ENCODE results near the gene LCE1D.

- TF ChIP-seq CTCF (IDR thresholded peaks at IDR 0.05; ENCODE audit: low read length): no peak
- no peak for TF ChIP-seq EZH2 (IDR thresholded peaks at IDR 0.05; ENCODE audit: borderline replicate concordance, low read length)
Measured at GRCh38 chr1:152796421-152796820, at the start of gene LCE1D.

Measured in OCI-LY1 (cell line).